ENCODE results near the gene MSANTD2. TPM values are rescaled to one million over a fixed set of nuclear protein-coding genes. Genes with fewer than 3 reads are reported as not detected.
A peak's percentile ranks its signal among the peaks of the same experiment; 100 is the strongest.

Gene MSANTD2
- total RNA-seq, 6 experiments from 2014 or later = 2.6 to 4.7 (median 3.6) TPM

- 6% methylated on average over 30 of the region's 41 CpGs for WGBS (ENCODE audit: insufficient coverage, low coverage, low lambda C conversion rate, missing lambda C conversion rate)
- ATAC-seq = peak in 3 of 4 donors; percentile 2 to 20 (median 4)
- peak in 3 of 4 donors; percentile 10 to 19 (median 13) for TF ChIP-seq CTCF (IDR thresholded peaks at IDR 0.05)
- TF ChIP-seq POLR2A (IDR thresholded peaks at IDR 0.05) = no peak
- intact Hi-C loops (cut with DNase I) = no loop called here
- H3K4me1 ChIP-seq = peaks cover 0 to 9% (median 0%) of the 10 kb centered on the region in 4 donors
- peak overlapping the region; percentile 43 to 65 (median 53) for H3K27ac ChIP-seq
- H3K4me3 ChIP-seq = peak overlapping the region; percentile 46 to 62 (median 52)
- H3K36me3 ChIP-seq = no peaks in the 10 kb centered on the region
- peaks cover 0 to 9% of the 10 kb centered on the region in 2 donors for H3K27me3 ChIP-seq
- peak in 1 of 3 donors; percentile 42 for DNase-seq
- H3K9me3 ChIP-seq = no peaks in the 10 kb centered on the region
Measured at GRCh38 chr11:124745835-124746620, 54.2 kb downstream of the MSANTD2 start.

- H3K4me1 ChIP-seq = peaks cover 0 to 9% (median 0%) of the 10 kb centered on the region in 4 donors
- ATAC-seq (no peak), DNase-seq (no peak)
- TF ChIP-seq CTCF (IDR thresholded peaks at IDR 0.05) (no peak), POLR2A (IDR thresholded peaks at IDR 0.05) (no peak)
- peak overlapping the region in 2 of 3 donors; percentile 46 to 62 for H3K4me3 ChIP-seq
- intact Hi-C loops (cut with DNase I) = no loop called here
- H3K36me3 ChIP-seq = no peaks in the 10 kb centered on the region
- no peaks in the 10 kb centered on the region for H3K9me3 ChIP-seq
- H3K27me3 ChIP-seq = peaks cover 0 to 9% of the 10 kb centered on the region in 2 donors
- 32% methylated on average over 21 of the region's 44 CpGs for WGBS (ENCODE audit: insufficient coverage, low coverage, low lambda C conversion rate, missing lambda C conversion rate)
- no peak overlapping the region for H3K27ac ChIP-seq
Measured at GRCh38 chr11:124745270-124745834, 54.9 kb downstream of the MSANTD2 start.

- intact Hi-C loops (cut with DNase I) = no loop called here
- no peaks in the 10 kb centered on the region for H3K36me3 ChIP-seq
- H3K4me3 ChIP-seq = no peak overlapping the region
- peaks cover 0 to 20% (median 0%) of the 10 kb centered on the region in 4 donors for H3K4me1 ChIP-seq
- WGBS (ENCODE audit: insufficient coverage, low coverage, low lambda C conversion rate, missing lambda C conversion rate) = 84% methylated on average over 5 of the region's 6 CpGs
- no peaks in the 10 kb centered on the region for H3K9me3 ChIP-seq
- no peak for DNase-seq
- ATAC-seq = no peak
- H3K27ac ChIP-seq = no peak overlapping the region
- TF ChIP-seq CTCF (IDR thresholded peaks at IDR 0.05) = no peak
- no peak for TF ChIP-seq POLR2A (IDR thresholded peaks at IDR 0.05)
- H3K27me3 ChIP-seq = peaks cover 0 to 9% of the 10 kb centered on the region in 2 donors
Measured at GRCh38 chr11:124743050-124743449, 57.2 kb downstream of the MSANTD2 start.

- Histone ChIP-seq H3K27ac (no peak overlapping the region), H3K36me3 (no peaks in the 10 kb centered on the region), H3K4me1 (peaks cover 0 to 20% (median 0%) of the 10 kb centered on the region in 4 donors), H3K4me3 (no peak overlapping the region), H3K9me3 (no peaks in the 10 kb centered on the region), H3K27me3 (peaks cover 0 to 9% of the 10 kb centered on the region in 2 donors)
- TF ChIP-seq CTCF (IDR thresholded peaks at IDR 0.05) (no peak), POLR2A (IDR thresholded peaks at IDR 0.05) (no peak)
- DNase-seq (no peak), ATAC-seq (no peak)
- intact Hi-C loops (cut with DNase I) = no loop called here
- WGBS (ENCODE audit: insufficient coverage, low coverage, low lambda C conversion rate, missing lambda C conversion rate) = no CpG with 5 or more reads among the region's 2 CpGs
Measured at GRCh38 chr11:124742555-124742954, 57.7 kb downstream of the MSANTD2 start.

Data from right lobe of liver (tissue), 6 donors.